ENCODE results near the gene APBA2.

APBA2 gene

GRCh38 chr15:29093696-29094343 lies 208.0 kb downstream of the APBA2 start:
- no peak for DNase-seq

- DNase-seq = no peak
These were observed 208.9 kb downstream of the APBA2 start for GRCh38 chr15:29094711-29095110.

DNA sequence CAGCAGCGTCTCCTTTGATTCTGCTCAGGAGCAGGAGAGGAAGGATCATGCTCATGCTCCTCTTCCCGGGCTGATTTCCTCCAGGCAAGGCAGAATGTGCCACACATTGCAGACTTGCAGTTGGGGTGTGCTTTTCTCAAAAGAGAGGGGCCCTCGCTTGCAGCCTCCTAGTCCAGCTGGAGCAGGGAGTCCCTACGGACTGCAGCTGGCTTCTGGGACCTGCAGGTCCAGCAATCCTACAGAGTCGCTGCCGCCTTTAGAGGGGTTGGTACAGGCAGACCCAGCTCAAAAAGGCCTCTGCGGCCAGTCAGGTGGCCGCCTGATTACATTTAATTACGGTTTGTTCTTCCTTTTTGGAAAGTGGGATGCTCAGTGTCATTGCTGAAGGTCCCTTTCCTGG lies 210.0 kb downstream of the APBA2 start:
- DNase-seq = no peak

GRCh38 chr15:29097168-29097567 lies 211.4 kb downstream of the APBA2 start:
- no peak for DNase-seq

DNA sequence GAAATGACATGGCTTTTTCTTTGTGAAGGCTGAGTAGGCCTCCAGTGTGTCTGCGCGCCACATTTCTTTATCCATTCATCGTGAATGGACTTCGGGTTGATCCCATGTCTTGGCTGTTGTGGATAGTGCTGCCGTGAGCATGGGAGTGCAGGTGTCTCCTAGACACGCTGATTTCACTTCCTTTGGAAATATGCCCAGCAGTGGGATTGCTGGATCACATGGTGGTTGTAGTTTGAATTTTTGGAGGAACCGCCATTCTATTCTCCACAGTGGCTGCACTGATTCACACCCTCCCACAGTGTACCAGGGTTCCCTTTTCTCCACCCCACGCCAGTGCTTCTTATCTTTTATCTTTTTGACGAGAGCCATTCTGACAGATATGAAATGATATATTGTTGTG lies 212.2 kb downstream of the APBA2 start:
- DNase-seq = no peak

DNA sequence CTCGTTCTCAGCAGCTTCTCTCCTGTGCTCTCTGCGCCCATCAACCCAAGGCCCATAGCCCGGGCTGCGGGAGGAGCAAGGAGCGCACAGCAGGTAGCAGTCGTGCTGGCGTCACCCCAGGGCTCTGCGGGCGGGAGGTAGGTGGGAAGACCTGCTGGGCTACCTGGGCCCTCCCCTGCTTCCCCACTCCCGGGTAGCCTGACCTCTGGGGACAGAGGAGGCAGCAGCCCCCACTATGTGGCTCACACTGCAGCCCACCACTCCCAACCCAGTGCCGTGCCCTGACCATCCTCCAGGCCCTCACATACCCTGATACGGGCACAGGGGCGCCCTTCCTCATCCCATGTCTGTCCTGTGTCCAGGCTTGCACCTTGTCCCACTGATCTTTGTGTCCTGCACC lies 212.9 kb downstream of the APBA2 start:
- no peak for DNase-seq

GRCh38 chr15:29099131-29099880 lies 213.5 kb downstream of the APBA2 start:
- no peak for DNase-seq

- DNase-seq = no peak
These were observed 214.8 kb downstream of the APBA2 start for GRCh38 chr15:29100486-29101000.

GRCh38 chr15:29101491-29101890 lies 215.7 kb downstream of the APBA2 start:
- DNase-seq = no peak

GRCh38 chr15:29102173-29102794 lies 216.5 kb downstream of the APBA2 start:
- peak; percentile 53 for DNase-seq

- peak; percentile 8 for DNase-seq
These were observed 217.4 kb downstream of the APBA2 start for GRCh38 chr15:29102911-29103823.

DNA sequence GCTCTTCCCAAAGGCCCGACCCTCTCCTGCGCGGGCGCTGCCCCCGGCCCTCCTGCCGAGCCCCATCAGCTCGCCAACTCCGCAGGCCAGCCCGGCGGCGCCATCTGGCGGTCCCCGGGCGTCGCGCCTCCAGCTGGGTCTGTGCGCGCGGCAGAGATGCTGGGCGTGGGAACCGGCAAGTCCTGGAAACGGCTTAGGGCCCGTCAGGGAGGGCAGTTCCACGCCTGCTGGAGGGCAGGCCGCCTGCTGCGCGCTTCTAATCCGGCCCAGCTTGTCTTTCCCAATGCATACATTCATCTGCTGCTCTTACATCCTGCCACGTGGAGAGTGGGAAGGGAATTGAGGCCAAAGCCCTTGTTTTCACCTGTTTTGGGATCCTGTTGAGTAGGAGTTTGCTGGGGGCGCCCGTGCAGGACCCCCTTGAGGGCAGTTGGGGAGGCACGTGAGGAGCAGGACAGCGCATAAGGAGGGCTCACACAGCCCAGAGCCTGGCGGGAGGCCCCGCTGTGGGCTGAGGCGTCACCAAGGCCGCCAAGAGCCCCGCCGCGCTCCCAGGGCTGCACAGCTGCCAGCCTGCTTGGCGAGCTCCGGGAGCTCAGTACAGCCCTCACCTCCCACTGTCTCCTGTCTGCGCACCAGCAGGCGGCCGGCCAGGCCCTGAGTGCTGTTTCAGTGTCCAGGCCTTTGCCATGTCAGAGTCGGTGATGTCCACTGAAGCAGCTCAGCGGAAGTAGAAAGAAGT lies 218.2 kb downstream of the APBA2 start:
- DNase-seq = peak; percentile 47

GRCh38 chr15:29104566-29104880 lies 218.7 kb downstream of the APBA2 start:
- no peak for DNase-seq

- DNase-seq = no peak
These were observed 219.5 kb downstream of the APBA2 start for GRCh38 chr15:29105151-29105854.

DNA sequence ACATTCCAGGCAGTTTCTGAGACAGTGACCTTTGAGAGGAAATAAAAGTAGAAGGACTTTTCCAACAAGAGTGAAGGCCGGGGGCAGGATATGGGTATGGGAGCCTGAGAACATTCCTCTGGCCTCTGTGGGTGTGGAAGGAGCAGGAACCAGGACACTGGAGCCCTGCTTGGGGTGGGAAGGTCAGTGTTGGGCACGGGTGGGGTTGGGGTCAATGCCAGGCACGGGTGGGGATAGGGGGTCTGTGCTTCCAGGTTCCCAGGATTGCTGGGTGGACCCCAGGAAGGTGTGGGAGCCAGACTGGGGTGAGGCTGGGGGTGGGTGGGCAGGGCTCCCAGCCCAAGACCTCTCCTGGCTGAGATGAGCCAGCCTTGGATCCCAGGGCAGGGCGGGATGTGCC lies 220.3 kb downstream of the APBA2 start:
- no peak for DNase-seq

DNA sequence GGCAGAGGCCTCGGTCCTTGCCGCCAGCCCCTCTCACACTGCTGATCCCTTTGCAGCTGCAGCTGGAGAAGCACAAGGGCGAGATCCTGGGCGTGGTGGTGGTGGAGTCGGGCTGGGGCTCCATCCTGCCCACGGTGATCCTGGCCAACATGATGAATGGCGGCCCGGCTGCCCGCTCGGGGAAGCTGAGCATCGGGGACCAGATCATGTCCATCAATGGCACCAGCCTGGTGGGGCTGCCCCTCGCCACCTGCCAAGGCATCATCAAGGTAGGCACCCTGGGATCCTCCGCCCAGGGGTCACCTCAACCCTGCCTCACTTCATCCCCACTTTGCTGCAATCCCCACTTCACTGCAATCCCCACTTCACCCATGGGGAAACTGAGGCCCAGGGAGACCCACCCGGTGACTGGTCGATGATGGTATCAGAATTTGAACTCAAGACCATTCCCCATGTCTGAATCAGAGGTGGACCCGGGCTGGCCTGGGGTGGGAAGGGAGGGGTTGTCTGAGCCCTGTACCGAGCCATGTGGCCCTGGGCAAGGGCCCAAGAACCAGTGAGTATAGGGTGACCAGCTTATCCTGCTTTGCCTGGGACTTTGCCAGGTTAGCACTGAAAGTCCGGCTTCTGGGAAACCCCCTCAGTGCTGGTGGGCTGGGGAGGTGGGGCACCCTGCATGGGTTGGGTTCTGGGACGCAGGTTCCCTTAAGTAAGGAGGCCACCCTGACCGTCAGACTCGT lies 220.9 kb downstream of the APBA2 start:
- no peak for DNase-seq

DNA sequence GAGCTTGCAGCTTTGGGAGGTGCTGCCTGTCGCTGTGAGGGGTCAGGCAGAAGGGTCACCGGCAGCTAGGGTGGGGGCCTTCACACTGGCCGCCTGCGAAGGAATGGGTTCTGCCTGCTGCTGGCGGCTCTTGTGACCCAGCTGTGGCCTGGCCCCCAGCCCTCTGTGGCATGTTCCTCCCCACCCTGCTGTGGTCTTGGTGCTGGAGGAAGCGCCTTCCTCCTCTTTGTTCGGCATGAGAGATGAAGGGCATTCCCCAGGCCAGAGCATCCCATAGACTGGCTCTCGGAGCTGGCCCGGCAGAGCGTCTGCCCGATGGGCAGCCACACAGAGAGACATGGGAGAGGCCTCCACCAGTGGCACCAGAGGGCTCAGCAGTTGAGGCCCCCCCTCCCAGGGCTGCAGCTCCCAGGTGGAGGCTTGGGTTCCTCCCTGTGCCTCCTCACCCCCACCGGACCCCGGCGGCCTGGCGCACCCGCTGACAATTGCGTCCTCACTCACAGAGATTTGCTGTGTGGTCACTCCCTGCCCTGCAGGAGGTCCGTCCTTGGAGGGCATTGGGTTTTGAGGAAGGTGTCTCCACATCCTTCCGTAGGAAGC lies 221.6 kb downstream of the APBA2 start:
- DNase-seq = no peak

GRCh38 chr15:29107971-29108645 lies 222.3 kb downstream of the APBA2 start:
- DNase-seq = no peak

DNA sequence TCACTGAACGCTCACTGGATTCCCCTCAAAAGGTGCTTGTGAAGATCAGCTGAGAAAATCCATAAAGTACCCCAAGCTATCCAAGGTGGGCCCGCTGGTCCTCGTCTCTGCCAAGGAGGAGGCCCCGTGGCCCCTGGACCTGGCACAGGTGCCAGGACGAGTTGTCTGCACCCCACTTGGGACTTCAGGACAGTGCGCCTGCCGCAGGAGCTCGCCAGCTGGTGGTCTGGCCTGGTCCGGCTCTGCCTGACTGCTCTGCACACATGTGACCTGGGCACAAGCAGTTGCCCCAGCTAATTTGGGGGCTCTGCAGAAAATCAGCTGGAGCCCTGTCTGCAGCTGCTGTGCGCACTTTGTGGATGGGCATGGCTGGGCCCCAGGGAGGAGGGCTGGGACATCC lies 224.0 kb downstream of the APBA2 start:
- DNase-seq = no peak

GRCh38 chr15:29110176-29110575 lies 224.4 kb downstream of the APBA2 start:
- no peak for DNase-seq

All from CD4-positive, alpha-beta T cell treated with Interleukin-21 for 1 hour (primary cell).